Measurements from ENCODE around the gene FSTL5.

DNA sequence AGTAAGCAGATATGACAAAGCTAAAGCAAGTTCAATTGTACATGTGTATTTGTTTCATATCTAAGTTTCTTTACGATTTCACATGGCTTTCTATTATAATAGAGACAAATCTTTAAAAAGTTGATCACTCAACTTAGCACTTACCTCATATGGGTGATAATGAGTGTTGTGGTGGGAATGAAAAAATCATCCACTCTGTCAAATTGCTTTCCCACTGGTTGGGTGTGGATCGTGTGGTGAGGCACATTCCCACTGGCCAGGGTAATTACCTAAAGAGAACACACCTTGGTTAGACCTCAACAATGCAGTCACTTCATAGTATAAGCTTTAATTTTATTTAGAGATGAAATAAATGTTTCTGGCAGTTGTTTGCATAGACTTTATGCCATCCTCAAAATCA, 708.9 kb downstream of the FSTL5 start:
- TF ChIP-seq, protein P1, sequence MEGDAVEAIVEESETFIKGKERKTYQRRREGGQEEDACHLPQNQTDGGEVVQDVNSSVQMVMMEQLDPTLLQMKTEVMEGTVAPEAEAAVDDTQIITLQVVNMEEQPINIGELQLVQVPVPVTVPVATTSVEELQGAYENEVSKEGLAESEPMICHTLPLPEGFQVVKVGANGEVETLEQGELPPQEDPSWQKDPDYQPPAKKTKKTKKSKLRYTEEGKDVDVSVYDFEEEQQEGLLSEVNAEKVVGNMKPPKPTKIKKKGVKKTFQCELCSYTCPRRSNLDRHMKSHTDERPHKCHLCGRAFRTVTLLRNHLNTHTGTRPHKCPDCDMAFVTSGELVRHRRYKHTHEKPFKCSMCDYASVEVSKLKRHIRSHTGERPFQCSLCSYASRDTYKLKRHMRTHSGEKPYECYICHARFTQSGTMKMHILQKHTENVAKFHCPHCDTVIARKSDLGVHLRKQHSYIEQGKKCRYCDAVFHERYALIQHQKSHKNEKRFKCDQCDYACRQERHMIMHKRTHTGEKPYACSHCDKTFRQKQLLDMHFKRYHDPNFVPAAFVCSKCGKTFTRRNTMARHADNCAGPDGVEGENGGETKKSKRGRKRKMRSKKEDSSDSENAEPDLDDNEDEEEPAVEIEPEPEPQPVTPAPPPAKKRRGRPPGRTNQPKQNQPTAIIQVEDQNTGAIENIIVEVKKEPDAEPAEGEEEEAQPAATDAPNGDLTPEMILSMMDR (IDR thresholded peaks at IDR 0.05 in 4 of 5, conservative IDR thresholded peaks at IDR 0.05 in 1 of 5), result no peak
- no peak for TF ChIP-seq POLR2A (IDR thresholded peaks at IDR 0.05)
